T-helper 17 cell (primary cell): ENCODE results near the gene BAIAP3. TPM values are rescaled to one million over a fixed set of nuclear protein-coding genes. Genes with fewer than 3 reads are reported as not detected.

ENCODE experiments used
- ATAC-seq: fragments of 150-1000 bp; cut with Tn5 transposase; 2 replicates; pipeline ENCODE4 v1.10.0; 2021; ENCODE audit warnings: mild to moderate bottlenecking, moderate library complexity
- DNase-seq, 3 donors: peaks; one replicate each; pipeline versions ENCODE4 v3.0.0 to v3.0.0-alpha.2; 2020 to 2021
- H3K9me3 ChIP-seq: one replicate; pipeline ENCODE4 v1.7.0; 2013; ENCODE audit warnings: low read length, mild to moderate bottlenecking; ENCODE audit not compliant: control insufficient read depth, poor library complexity, severe bottlenecking
- H3K27ac Mint-ChIP-seq: one replicate; pipeline ENCODE4 v1.8.0; 2022; ENCODE audit warnings: mild to moderate bottlenecking, moderate library complexity, mixed read lengths
- H3K27me3 Mint-ChIP-seq: one replicate; pipeline ENCODE4 v1.8.0; 2022; ENCODE audit warnings: mixed read lengths
- H3K36me3 Mint-ChIP-seq: one replicate; pipeline ENCODE4 v1.8.0; 2022; ENCODE audit warnings: low read depth, mixed read lengths
- H3K4me1 Mint-ChIP-seq: one replicate; pipeline ENCODE4 v1.8.0; 2022; ENCODE audit warnings: mild to moderate bottlenecking, mixed read lengths
- H3K4me3 Mint-ChIP-seq: one replicate; pipeline ENCODE4 v1.8.0; 2022; ENCODE audit warnings: mild to moderate bottlenecking, moderate library complexity, mixed read lengths
- total RNA-seq, 4 donors: library from RNA in 2 of 4; stranded (reverse) in 2 of 4; gene quantifications; one replicate each; pipeline ENCODE4 v1.2.3 and lab custom pipeline; 2022 to 2026

Gene BAIAP3
- total RNA-seq, 2 donors from 2014 or later: 11.8 to 20.0 TPM

- DNase-seq (no peak), ATAC-seq (no peak)
- no peaks in the 10 kb centered on the region for H3K4me1 Mint-ChIP-seq
- H3K27ac Mint-ChIP-seq: no peak overlapping the region
- no peaks in the 10 kb centered on the region for H3K9me3 ChIP-seq
- no peaks in the 10 kb centered on the region for H3K27me3 Mint-ChIP-seq
- H3K4me3 Mint-ChIP-seq: no peak overlapping the region
- H3K36me3 Mint-ChIP-seq: no peaks in the 10 kb centered on the region
Observed at GRCh38 chr16:1371054-1371978, 37.9 kb downstream of the BAIAP3 start.

- Mint-ChIP-seq H3K27me3 (no peaks in the 10 kb centered on the region), H3K36me3 (no peaks in the 10 kb centered on the region), H3K27ac (no peak overlapping the region), H3K4me3 (no peak overlapping the region), H3K4me1 (no peaks in the 10 kb centered on the region)
- H3K9me3 ChIP-seq: no peaks in the 10 kb centered on the region
- ATAC-seq (no peak), DNase-seq (no peak)
Observed at GRCh38 chr16:1372292-1372950, 39.0 kb downstream of the BAIAP3 start.

DNA sequence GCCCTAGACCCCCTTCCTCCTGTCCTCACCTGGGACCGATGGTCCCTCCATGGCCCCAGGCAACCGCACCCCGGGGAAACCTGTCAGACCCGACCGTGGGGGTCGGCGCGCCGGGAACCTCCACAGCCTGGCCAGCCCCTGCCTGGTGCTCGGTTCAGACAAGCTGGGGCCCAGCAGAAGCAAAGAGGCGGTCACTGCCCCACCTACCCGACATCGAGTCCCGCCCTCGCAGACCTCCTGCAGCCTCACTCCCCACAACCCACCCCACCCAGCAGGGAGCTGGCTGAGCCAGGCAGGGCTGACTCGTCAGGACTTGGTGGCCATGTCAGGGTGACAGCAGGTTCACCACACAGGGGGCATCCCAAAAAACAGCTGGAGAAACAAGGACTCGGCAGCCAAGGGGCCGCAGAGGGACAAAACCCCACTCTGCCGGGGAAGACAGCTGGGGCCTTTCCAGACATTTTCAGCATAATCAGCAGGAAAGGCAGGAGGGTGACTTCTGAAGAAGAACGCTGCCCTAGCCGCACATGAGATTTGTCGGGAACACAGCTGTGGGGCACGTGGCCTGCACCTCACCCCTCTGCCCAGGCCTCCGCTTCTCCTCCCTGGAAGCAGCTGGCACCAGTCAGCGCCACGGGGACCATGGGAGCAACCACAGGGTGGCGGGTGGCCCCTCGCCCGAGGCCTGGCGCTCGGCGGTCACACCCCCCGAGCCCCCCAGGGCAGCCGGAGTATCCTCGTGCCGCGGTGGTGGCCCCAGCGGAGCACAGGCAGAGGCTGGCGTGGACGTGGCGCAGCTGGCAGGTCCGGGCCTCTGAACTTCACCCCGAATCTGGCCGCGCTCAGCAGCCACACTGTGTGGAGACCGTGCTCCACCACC lies 41.2 kb downstream of the BAIAP3 start:
- Mint-ChIP-seq H3K36me3 (no peaks in the 10 kb centered on the region), H3K4me1 (peaks cover 6% of the 10 kb centered on the region), H3K27ac (no peak overlapping the region), H3K4me3 (no peak overlapping the region), H3K27me3 (no peaks in the 10 kb centered on the region)
- no peaks in the 10 kb centered on the region for H3K9me3 ChIP-seq
- DNase-seq (no peak), ATAC-seq (no peak)

DNA sequence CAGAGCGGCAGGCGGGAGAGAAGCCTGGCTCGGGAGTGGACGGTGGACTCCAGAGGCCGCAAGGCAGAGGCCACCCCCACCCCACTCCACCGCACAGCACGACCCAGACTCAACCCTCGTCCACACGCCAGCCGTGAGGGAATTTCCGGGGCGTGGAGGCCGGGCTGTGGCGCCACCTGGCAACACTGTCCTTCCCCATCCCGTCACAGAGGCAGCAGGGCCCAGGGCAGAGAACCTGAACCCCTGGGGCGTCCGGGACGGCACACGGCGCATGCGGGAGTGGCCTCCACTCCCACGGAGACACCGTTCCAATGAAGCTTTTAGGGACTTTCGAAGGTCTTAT lies 41.8 kb downstream of the BAIAP3 start:
- Mint-ChIP-seq H3K36me3 (no peaks in the 10 kb centered on the region), H3K27ac (no peak overlapping the region), H3K27me3 (no peaks in the 10 kb centered on the region), H3K4me3 (no peak overlapping the region), H3K4me1 (peaks cover 11% of the 10 kb centered on the region)
- no peaks in the 10 kb centered on the region for H3K9me3 ChIP-seq
- ATAC-seq (no peak), DNase-seq (no peak)

GRCh38 chr16:1375741-1376410 lies 42.4 kb downstream of the BAIAP3 start:
- no peaks in the 10 kb centered on the region for H3K27me3 Mint-ChIP-seq
- H3K9me3 ChIP-seq: no peaks in the 10 kb centered on the region
- H3K27ac Mint-ChIP-seq: no peak overlapping the region
- H3K4me1 Mint-ChIP-seq: peaks cover 11% of the 10 kb centered on the region
- no peak overlapping the region for H3K4me3 Mint-ChIP-seq
- DNase-seq (no peak), ATAC-seq (no peak)
- no peaks in the 10 kb centered on the region for H3K36me3 Mint-ChIP-seq

- Mint-ChIP-seq H3K27me3 (no peaks in the 10 kb centered on the region), H3K36me3 (no peaks in the 10 kb centered on the region), H3K4me3 (no peak overlapping the region), H3K27ac (peak overlapping the region; percentile 39), H3K4me1 (peaks cover 11% of the 10 kb centered on the region)
- H3K9me3 ChIP-seq: no peaks in the 10 kb centered on the region
- DNase-seq (no peak), ATAC-seq (no peak)
Observed at GRCh38 chr16:1377406-1378010, 44.1 kb downstream of the BAIAP3 start.

GRCh38 chr16:1378087-1378803 lies 44.8 kb downstream of the BAIAP3 start:
- H3K4me3 Mint-ChIP-seq: peak overlapping the region; percentile 80
- no peaks in the 10 kb centered on the region for H3K36me3 Mint-ChIP-seq

DNA sequence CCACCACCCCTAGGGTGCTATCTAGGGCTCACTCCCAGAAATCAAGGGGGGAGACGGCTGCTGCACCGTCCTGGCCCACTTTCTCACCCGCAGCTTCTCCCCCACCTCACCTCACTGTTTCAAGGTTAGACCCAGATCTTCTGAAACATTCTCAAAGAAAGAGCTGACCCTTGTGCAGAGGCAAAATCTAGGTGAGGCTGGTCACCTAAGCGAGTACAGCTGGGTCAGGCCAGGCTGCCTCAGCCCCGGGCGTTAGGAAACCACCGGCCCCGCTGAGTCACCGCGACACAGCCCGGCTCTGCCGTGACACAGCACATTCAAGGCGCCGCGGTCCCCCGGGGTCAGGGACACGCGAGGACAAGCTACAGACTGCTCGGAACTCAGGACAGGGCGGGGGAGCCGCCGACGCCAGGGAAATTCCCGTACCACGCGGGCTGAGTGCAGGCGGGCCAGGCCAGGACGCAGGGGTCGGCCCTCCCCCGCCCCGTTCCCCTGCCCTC lies 45.4 kb downstream of the BAIAP3 start:
- Mint-ChIP-seq H3K27ac (peak overlapping the region; percentile 72), H3K4me3 (peak overlapping the region; percentile 80), H3K27me3 (no peaks in the 10 kb centered on the region), H3K36me3 (no peaks in the 10 kb centered on the region), H3K4me1 (peaks cover 11% of the 10 kb centered on the region)
- no peaks in the 10 kb centered on the region for H3K9me3 ChIP-seq
- ATAC-seq: peak; percentile 85
- DNase-seq: peak; percentile 48 to 59 (median 56)

More at GRCh38 chr16:1378087-1378803, 44.8 kb downstream of the BAIAP3 start:
- H3K27ac Mint-ChIP-seq: peak overlapping the region; percentile 72
- no peak for ATAC-seq
- H3K9me3 ChIP-seq: no peaks in the 10 kb centered on the region
- H3K4me1 Mint-ChIP-seq: peaks cover 11% of the 10 kb centered on the region
- no peak for DNase-seq
- H3K27me3 Mint-ChIP-seq: no peaks in the 10 kb centered on the region

GRCh38 chr16:1379304-1380076 lies 46.0 kb downstream of the BAIAP3 start:
- no peaks in the 10 kb centered on the region for H3K9me3 ChIP-seq
- H3K27ac Mint-ChIP-seq: peak overlapping the region; percentile 72
- no peaks in the 10 kb centered on the region for H3K36me3 Mint-ChIP-seq
- no peaks in the 10 kb centered on the region for H3K27me3 Mint-ChIP-seq
- peak; percentile 74 for ATAC-seq
- peaks cover 11% of the 10 kb centered on the region for H3K4me1 Mint-ChIP-seq
- DNase-seq: peak; percentile 50 to 65 (median 57)
- H3K4me3 Mint-ChIP-seq: peak overlapping the region; percentile 87

GRCh38 chr16:1380195-1380594 lies 46.8 kb downstream of the BAIAP3 start:
- DNase-seq: no peak
- ATAC-seq: no peak
- H3K4me3 Mint-ChIP-seq: peak overlapping the region; percentile 87
- peaks cover 3% of the 10 kb centered on the region for H3K36me3 Mint-ChIP-seq
- H3K27me3 Mint-ChIP-seq: no peaks in the 10 kb centered on the region
- peaks cover 14% of the 10 kb centered on the region for H3K4me1 Mint-ChIP-seq
- H3K9me3 ChIP-seq: no peaks in the 10 kb centered on the region
- H3K27ac Mint-ChIP-seq: peak overlapping the region; percentile 9

GRCh38 chr16:1381612-1382406 lies 48.4 kb downstream of the BAIAP3 start:
- H3K27me3 Mint-ChIP-seq: no peaks in the 10 kb centered on the region
- H3K9me3 ChIP-seq: no peaks in the 10 kb centered on the region
- peaks cover 3% of the 10 kb centered on the region for H3K36me3 Mint-ChIP-seq
- no peak overlapping the region for H3K27ac Mint-ChIP-seq
- peaks cover 14% of the 10 kb centered on the region for H3K4me1 Mint-ChIP-seq
- DNase-seq (no peak), ATAC-seq (no peak)
- no peak overlapping the region for H3K4me3 Mint-ChIP-seq
